ENCODE measurements around the gene MFSD6. TPM values are rescaled to one million over a fixed set of nuclear protein-coding genes. Genes with fewer than 3 reads are reported as not detected.
"Not testable (repeated sequence)": the region's sequence is repeated elsewhere in the genome, so short reads cannot be mapped to it uniquely, and the experiment has no call there.

The MFSD6 gene
- total and polyA plus RNA-seq, 2 of the 8 experiments (the other 6 are each of a cell fraction or from before 2014, with no cell fraction given), result 1.8 to 5.1 TPM

DNA sequence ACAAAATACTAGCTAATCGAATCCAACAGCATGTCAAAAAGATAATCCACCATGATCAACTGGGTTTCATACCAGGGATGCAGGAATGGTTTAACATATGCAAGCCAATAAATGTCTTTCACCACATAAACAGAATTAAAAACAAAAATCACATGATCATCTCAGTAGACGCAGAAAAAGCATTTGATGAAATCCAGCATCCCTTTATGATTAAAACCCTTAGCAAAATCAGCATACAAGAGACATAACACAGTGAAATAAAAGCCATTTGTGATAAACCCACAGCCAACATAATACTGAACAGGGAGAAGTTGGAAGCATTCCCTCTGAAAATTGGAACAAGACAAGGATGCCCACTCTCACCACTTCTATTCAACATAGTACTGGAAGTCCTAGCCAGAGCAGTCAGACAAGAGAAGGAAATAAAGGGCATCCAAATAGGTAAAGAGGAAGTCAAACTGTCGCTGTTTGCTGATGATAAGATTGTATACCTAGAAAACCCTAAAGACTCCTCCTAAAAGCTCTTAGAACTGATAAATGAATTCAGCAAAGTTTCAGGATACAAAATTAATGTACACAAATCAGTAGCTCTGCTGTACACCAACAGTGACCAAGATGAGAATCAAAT lies 86.6 kb downstream of the MFSD6 start:
- H2BK5ac ChIP-seq (ENCODE audit: low read depth, low read length); DNase-seq (ENCODE audit: low read depth in 1 of 2, low spot score in 2 of 2); H2BK15ac ChIP-seq (ENCODE audit: low read length); H4K8ac ChIP-seq (ENCODE audit: extremely low read depth, insufficient read depth, low read length); H3K23me2 ChIP-seq (ENCODE audit: low read depth, low read length); H4K20me1 ChIP-seq (replicated peaks in 1 of 2; ENCODE audit: control insufficient read depth in 1 of 2, insufficient read depth in 2 of 2, low read length in 2 of 2); H3K79me1 ChIP-seq (ENCODE audit: low read depth, low read length); H3K4ac ChIP-seq (replicated peaks; ENCODE audit: insufficient read length, low read depth, low read length); H2BK20ac ChIP-seq (ENCODE audit: low read length); H3K27me3 ChIP-seq (replicated peaks in 1 of 4; ENCODE audit: control insufficient read depth in 3 of 4, extremely low read depth in 1 of 4, insufficient read depth in 3 of 4, low read length in 3 of 4); H2AK5ac ChIP-seq (ENCODE audit: low read depth, low read length); H2AFZ ChIP-seq (ENCODE audit: low read length); POLR2A ChIA-PET (ENCODE audit: partially characterized antibody); H3K4me2 ChIP-seq (ENCODE audit: insufficient read depth in 1 of 2, low read depth in 2 of 2, low read length in 2 of 2); H3K56ac ChIP-seq (replicated peaks; ENCODE audit: insufficient read length, low read depth, low read length); H2BK12ac ChIP-seq (ENCODE audit: low read depth, low read length); FAIRE-seq; H3K9me3 ChIP-seq (ENCODE audit: insufficient read depth in 2 of 2, low read depth in 1 of 2, low read length in 1 of 2); H3K27ac ChIP-seq (ENCODE audit: low read depth, low read length); H4K91ac ChIP-seq (replicated peaks; ENCODE audit: insufficient read length, low read length); H3K4me1 ChIP-seq (replicated peaks in 1 of 4; ENCODE audit: control insufficient read depth in 3 of 4, insufficient read depth in 4 of 4, low read length in 3 of 4); H2BK120ac ChIP-seq (replicated peaks; ENCODE audit: low read depth, low read length); H3K79me2 ChIP-seq (ENCODE audit: control insufficient read depth in 1 of 2, insufficient read depth in 2 of 2, low read length in 2 of 2); H3K18ac ChIP-seq (ENCODE audit: extremely low read depth, low read length); H3K23ac ChIP-seq (ENCODE audit: insufficient read length); H3K36me3 ChIP-seq (ENCODE audit: control insufficient read depth in 2 of 4, insufficient read depth in 4 of 4, low read length in 3 of 4); H3K4me3 ChIP-seq (ENCODE audit: extremely low read depth in 1 of 4, insufficient read depth in 2 of 4, low read depth in 3 of 4, low read length in 4 of 4); H4K5ac ChIP-seq (ENCODE audit: insufficient read length, low read depth, low read length); H3K14ac ChIP-seq (ENCODE audit: insufficient read length); H3K9ac ChIP-seq (replicated peaks in 1 of 4; ENCODE audit: extremely low read depth in 1 of 4, low read depth in 3 of 4, low read length in 3 of 4): not testable (repeated sequence)
- 87% methylated on average over 3 of the region's 3 CpGs; no CpG with 5 or more reads in 1 of the 2 experiments for WGBS, 2 experiments (ENCODE audit: extremely low coverage in 1 of 2, insufficient coverage in 1 of 2, insufficient read length in 1 of 2, insufficient replicate concordance in 2 of 2, low coverage in 1 of 2, low lambda C conversion rate in 2 of 2, missing lambda C conversion rate in 1 of 2)
- CTCF ChIA-PET (ENCODE audit: partially characterized antibody), result interaction anchor here (0.7 kb wide), 1 partner anchor 623 kb away, joined by 3 read pairs; no protein-coding TSS in a partner anchor
